Tibial nerve (tissue), 4 donors: Measurements from ENCODE around the gene B3GNT8. TPM values are rescaled to one million over a fixed set of nuclear protein-coding genes. Genes with fewer than 3 reads are reported as not detected.
"Not testable (repeated sequence)": the region's sequence is repeated elsewhere in the genome, so short reads cannot be mapped to it uniquely, and the experiment has no call there.

ENCODE experiments used
- DNase-seq, 2 donors: peaks; one replicate each; pipeline ENCODE4 v3.0.0-alpha.2; 2019; ENCODE audit warnings: low spot score in 2 of 2
- H3K27ac ChIP-seq, 4 donors: fragments of 200-600 bp; sonication (generic) in 3 of 4; one replicate each; pipeline ENCODE4 v1.5.1; 2017 to 2019; ENCODE audit warnings: mild to moderate bottlenecking in 1 of 4
- H3K27me3 ChIP-seq, 2 donors: fragments of 200-600 bp; sonication (generic) in 1 of 2; one replicate each; pipeline versions ENCODE4 v1.5.1 to v1.6.0; 2017 to 2019
- H3K36me3 ChIP-seq, 3 donors: fragments of 200-600 bp; sonication (generic); one replicate each; pipeline ENCODE4 v1.5.1; 2018 to 2019
- H3K4me1 ChIP-seq, 4 donors: fragments of 200-600 bp; sonication (generic) in 3 of 4; one replicate each; pipeline ENCODE4 v1.5.1; 2017 to 2019
- H3K4me3 ChIP-seq, 4 donors: fragments of 200-600 bp; sonication (generic) in 3 of 4; one replicate each; pipeline ENCODE4 v1.5.1; 2017 to 2019; ENCODE audit warnings: mild to moderate bottlenecking in 1 of 4, moderate library complexity in 1 of 4
- H3K9me3 ChIP-seq, 4 donors: fragments of 200-600 bp; sonication (generic) in 3 of 4; one replicate each; pipeline ENCODE4 v1.5.1; 2017 to 2019
- CTCF ChIP-seq, 5 experiments: fragments of 200-600 bp in 3 of 5; fragments of 450-650 bp in 2 of 5; sonication (generic) in 3 of 5; IDR thresholded peaks; one replicate each; pipeline ENCODE4 v1.5.1; 2016 to 2019; ENCODE audit warnings: antibody characterized with exemption in 5 of 5, mild to moderate bottlenecking in 3 of 5, moderate library complexity in 2 of 5
- EP300 ChIP-seq, 2 donors: sonication (generic); formaldehyde crosslinking; IDR thresholded peaks; one replicate each; pipeline ENCODE4 v1.6.1; 2017; ENCODE audit warnings: antibody characterized with exemption in 2 of 2, mild to moderate bottlenecking in 1 of 2
- POLR2A ChIP-seq, 2 donors: fragments of 450-650 bp; IDR thresholded peaks; one replicate each; pipeline ENCODE4 v1.6.1; 2017; ENCODE audit warnings: antibody characterized with exemption in 2 of 2, mild to moderate bottlenecking in 2 of 2, moderate library complexity in 2 of 2
- WGBS, 2 donors: methylation state at CpG; one replicate each; pipeline ENCODE4 v1.1.5; 2018; 5-methylcytosine and 5-hydroxymethylcytosine counted together
- total RNA-seq, 4 donors: library from RNA; depleted of rRNA; stranded (reverse); fragments of >200 nt; gene quantifications; one replicate each; pipeline ENCODE4 v1.1.0, GENCODE V29; 2016

B3GNT8 gene
- total RNA-seq, 4 donors from 2014 or later = 3.8 to 9.0 (median 5.7) TPM

DNA sequence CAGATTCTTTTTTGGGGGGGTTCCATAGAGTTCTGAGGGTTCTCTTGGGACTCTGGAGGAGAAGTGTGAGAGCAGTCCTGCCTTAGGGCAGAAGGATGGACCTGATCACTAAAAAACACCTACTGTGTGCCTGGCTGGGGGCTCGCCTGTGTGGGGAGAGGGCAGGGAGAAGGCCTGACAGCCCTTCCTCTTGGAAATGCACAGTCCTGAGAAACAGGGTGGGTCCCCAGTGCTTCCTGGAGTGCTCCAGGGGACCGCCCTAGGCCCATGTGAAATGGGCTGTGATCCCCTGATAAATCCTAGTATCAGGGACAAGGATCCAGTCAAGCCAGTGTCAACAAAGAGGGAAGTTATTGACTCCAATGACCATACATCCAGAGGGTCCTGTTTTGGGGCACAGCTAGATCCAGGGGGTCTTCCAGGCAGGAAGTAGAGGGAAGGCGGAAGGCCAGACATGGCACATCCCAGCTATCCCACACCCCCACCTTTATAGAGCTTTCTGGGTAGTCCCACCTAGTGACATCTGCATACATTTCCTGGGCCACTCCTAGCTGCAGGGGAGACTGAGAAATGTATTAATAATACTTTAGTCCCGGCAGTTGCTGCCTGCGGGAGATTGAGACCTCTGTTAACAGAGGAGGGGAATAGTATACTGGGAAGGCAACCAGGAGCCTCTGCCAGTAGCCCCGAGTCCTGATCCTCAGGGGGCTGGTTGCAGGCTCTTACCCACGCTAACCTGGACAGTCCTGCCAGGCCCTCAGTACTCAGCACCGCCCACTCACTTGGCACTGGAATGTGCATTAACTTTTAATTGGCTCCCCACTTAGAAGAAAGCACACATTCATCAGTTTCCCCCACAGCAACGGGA, 15.8 kb downstream of the B3GNT8 start:
- H3K27me3 ChIP-seq = no peaks in the 10 kb centered on the region
- WGBS, 2 donors = 52 to 54% methylated on average over 9 of the region's 9 CpGs
- no peak overlapping the region for H3K4me3 ChIP-seq
- H3K9me3 ChIP-seq = no peaks in the 10 kb centered on the region
- no peak for TF ChIP-seq POLR2A (IDR thresholded peaks at IDR 0.05)
- TF ChIP-seq EP300 (IDR thresholded peaks at IDR 0.05) = no peak
- TF ChIP-seq CTCF (IDR thresholded peaks at IDR 0.05) = no peak
- H3K36me3 ChIP-seq = peaks cover 0 to 58% (median 23%) of the 10 kb centered on the region in 3 donors
- DNase-seq = no peak
- peaks cover 0 to 47% (median 8%) of the 10 kb centered on the region in 4 donors for H3K4me1 ChIP-seq
- peak overlapping the region in 2 of 4 donors; percentile 47 to 59 for H3K27ac ChIP-seq

DNA sequence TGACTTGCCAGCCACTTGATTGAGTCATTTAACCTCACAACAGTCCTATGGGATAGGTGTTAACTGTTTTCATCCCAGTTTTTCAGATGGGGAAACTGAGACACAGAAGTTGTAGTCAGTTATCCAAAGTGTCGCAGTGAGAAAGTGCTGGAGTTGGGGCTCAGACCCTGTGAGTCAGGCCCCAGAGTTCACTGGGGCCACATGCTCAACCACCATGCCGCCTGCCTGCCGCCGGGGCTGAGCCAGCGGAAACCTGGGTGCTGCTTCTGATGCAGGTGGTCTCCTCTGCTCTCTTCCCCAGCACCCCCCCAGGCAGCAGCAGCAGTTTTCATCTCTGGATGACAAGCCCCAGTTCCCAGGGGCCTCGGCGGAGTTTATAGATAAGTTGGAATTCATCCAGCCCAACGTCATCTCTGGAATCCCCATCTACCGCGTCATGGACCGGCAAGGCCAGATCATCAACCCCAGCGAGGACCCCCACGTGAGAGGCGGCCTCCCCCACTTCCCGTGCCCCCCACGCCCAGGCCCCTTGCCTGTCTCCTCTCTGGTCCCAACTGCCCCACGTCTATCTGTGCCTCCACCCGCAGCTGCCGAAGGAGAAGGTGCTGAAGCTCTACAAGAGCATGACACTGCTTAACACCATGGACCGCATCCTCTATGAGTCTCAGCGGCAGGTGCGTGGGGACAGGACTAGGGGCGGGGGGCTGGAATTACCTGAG, 16.7 kb downstream of the B3GNT8 start:
- H3K27me3 ChIP-seq = no peaks in the 10 kb centered on the region
- H3K36me3 ChIP-seq = peaks cover 0 to 54% (median 20%) of the 10 kb centered on the region in 3 donors
- peak overlapping the region in 2 of 4 donors; percentile 47 to 59 for H3K27ac ChIP-seq
- H3K4me3 ChIP-seq = no peak overlapping the region
- peaks cover 0 to 56% (median 9%) of the 10 kb centered on the region in 4 donors for H3K4me1 ChIP-seq
- TF ChIP-seq EP300 (IDR thresholded peaks at IDR 0.05) = no peak
- TF ChIP-seq CTCF (IDR thresholded peaks at IDR 0.05) = no peak
- no peak for TF ChIP-seq POLR2A (IDR thresholded peaks at IDR 0.05)
- WGBS, 2 donors = 82 to 85% methylated on average over 23 of the region's 23 CpGs
- DNase-seq = no peak
- H3K9me3 ChIP-seq = no peaks in the 10 kb centered on the region

- no peaks in the 10 kb centered on the region for H3K9me3 ChIP-seq
- peaks cover 0 to 42% (median 8%) of the 10 kb centered on the region in 3 donors for H3K36me3 ChIP-seq
- peak overlapping the region in 2 of 4 donors; percentile 26 to 59 for H3K27ac ChIP-seq
- peaks cover 0 to 59% (median 9%) of the 10 kb centered on the region in 4 donors for H3K4me1 ChIP-seq
- DNase-seq = no peak
- WGBS, 2 donors = 64 to 65% methylated on average over 4 of the region's 4 CpGs
- H3K4me3 ChIP-seq = no peak overlapping the region
- no peaks in the 10 kb centered on the region for H3K27me3 ChIP-seq
- TF ChIP-seq EP300 (IDR thresholded peaks at IDR 0.05) (no peak), POLR2A (IDR thresholded peaks at IDR 0.05) (no peak), CTCF (IDR thresholded peaks at IDR 0.05) (no peak)
Observed at GRCh38 chr19:41409288-41409687, 17.9 kb downstream of the B3GNT8 start.

- Histone ChIP-seq H3K36me3 (peaks cover 0 to 38% (median 7%) of the 10 kb centered on the region in 3 donors), H3K27ac (peak overlapping the region in 2 of 4 donors; percentile 26 to 59), H3K4me1 (peaks cover 0 to 59% (median 9%) of the 10 kb centered on the region in 4 donors)
- not testable (repeated sequence) for DNase-seq, H3K27me3 ChIP-seq, H3K4me3 ChIP-seq, H3K9me3 ChIP-seq
- WGBS, 2 donors = 83 to 89% methylated on average over 5 of the region's 5 CpGs
Observed at GRCh38 chr19:41408846-41409245, 18.3 kb downstream of the B3GNT8 start.

DNA sequence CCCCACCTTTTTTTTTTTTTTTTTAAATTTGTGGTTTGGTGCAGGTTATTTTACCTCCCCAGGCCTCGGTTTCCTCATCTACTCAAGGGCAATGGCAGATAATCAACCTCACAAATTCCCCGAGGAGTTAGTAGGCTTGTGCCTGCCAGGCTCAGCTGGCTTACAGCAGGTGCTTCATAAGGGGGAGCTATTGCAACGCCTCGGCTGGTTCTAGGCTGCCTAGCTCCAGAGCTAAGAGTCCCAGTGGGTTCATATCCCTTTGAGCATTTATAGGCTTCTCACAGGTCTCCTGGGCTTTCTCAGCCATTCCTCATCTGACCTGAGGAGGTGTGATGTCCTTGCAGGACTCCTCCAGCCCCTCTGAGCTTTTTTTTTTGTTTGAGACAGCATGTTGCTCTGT, 18.9 kb downstream of the B3GNT8 start:
- no peak for DNase-seq

More for the DNA sequence above, 18.9 kb downstream of the B3GNT8 start:
- H3K4me1 ChIP-seq = peaks cover 0 to 63% (median 9%) of the 10 kb centered on the region in 4 donors
- H3K4me3 ChIP-seq = no peak overlapping the region
- no peaks in the 10 kb centered on the region for H3K9me3 ChIP-seq
- peaks cover 0 to 36% (median 3%) of the 10 kb centered on the region in 3 donors for H3K36me3 ChIP-seq
- H3K27ac ChIP-seq = peak overlapping the region in 2 of 4 donors; percentile 26 to 59
- TF ChIP-seq EP300 (IDR thresholded peaks at IDR 0.05) = no peak
- TF ChIP-seq CTCF (IDR thresholded peaks at IDR 0.05) = no peak
- no peak for TF ChIP-seq POLR2A (IDR thresholded peaks at IDR 0.05)
- no peaks in the 10 kb centered on the region for H3K27me3 ChIP-seq
- 59 to 69% methylated on average over 4 of the region's 4 CpGs for WGBS, 2 donors
